Liver (tissue), 3 donors: ENCODE results near the gene F7.

Source experiments
- GABPA ChIP-seq, 2 donors: IDR thresholded peaks in 1 of 2; conservative IDR thresholded peaks in 1 of 2; 2 replicates each; pipeline ENCODE4 v1.6.1; 2016; ENCODE audit warnings: antibody characterized with exemption in 2 of 2, mild to moderate bottlenecking in 1 of 2, moderate library complexity in 1 of 2
- HNF4A ChIP-seq, 2 donors: conservative IDR thresholded peaks; 2 replicates each; pipeline ENCODE4 v1.6.1; 2016; ENCODE audit warnings: antibody characterized with exemption in 2 of 2, mild to moderate bottlenecking in 2 of 2
- JUND ChIP-seq, 2 donors: IDR thresholded peaks; 2 replicates each; pipeline ENCODE4 v1.6.1; 2016; ENCODE audit warnings: antibody characterized with exemption in 2 of 2
- RAD21 ChIP-seq, 2 donors: IDR thresholded peaks; 2 replicates each; pipeline ENCODE4 v1.6.1; 2016; ENCODE audit warnings: antibody characterized with exemption in 2 of 2, mild to moderate bottlenecking in 2 of 2
- RXRA ChIP-seq, 2 donors: IDR thresholded peaks; 2 replicates each; pipeline ENCODE4 v1.6.1; 2017 to 2018; ENCODE audit warnings: antibody characterized with exemption in 2 of 2, mild to moderate bottlenecking in 1 of 2
- SP1 ChIP-seq: IDR thresholded peaks from 2 replicates; pipeline ENCODE4 v1.6.1; 2018; ENCODE audit warnings: antibody characterized with exemption, mild to moderate bottlenecking
- TAF1 ChIP-seq: conservative IDR thresholded peaks from 2 replicates; pipeline ENCODE4 v1.6.1; 2016; ENCODE audit warnings: antibody characterized with exemption, mild to moderate bottlenecking
- YY1 ChIP-seq: IDR thresholded peaks from 2 replicates; pipeline ENCODE4 v1.6.1; 2016; ENCODE audit warnings: antibody characterized with exemption, mild to moderate bottlenecking
- TF ChIP-seq, protein P1 (sequence below): IDR thresholded peaks from 2 replicates; pipeline ENCODE4 v1.6.1; 2016; ENCODE audit warnings: antibody characterized with exemption
- TF ChIP-seq, protein P2 (sequence below): fragments of 150-350 bp; IDR thresholded peaks from 2 replicates; pipeline ENCODE4 v1.5.1; 2017; ENCODE audit warnings: improper control_type of control experiment, low read depth, low read length; ENCODE audit not compliant: missing input control
- TF ChIP-seq, protein P3 (sequence below): IDR thresholded peaks from 2 replicates; pipeline ENCODE4 v1.6.1; 2016; ENCODE audit warnings: antibody characterized with exemption, mild to moderate bottlenecking
- TF ChIP-seq, protein P4 (sequence below): IDR thresholded peaks from 2 replicates; pipeline ENCODE4 v1.6.1; 2016; ENCODE audit warnings: antibody characterized with exemption
- TF ChIP-seq, protein P5 (sequence below): IDR thresholded peaks from 2 replicates; pipeline ENCODE4 v1.6.1; 2016; ENCODE audit warnings: antibody characterized with exemption
- donor health status: healthy.
- donor health status: healthy.

DNA sequence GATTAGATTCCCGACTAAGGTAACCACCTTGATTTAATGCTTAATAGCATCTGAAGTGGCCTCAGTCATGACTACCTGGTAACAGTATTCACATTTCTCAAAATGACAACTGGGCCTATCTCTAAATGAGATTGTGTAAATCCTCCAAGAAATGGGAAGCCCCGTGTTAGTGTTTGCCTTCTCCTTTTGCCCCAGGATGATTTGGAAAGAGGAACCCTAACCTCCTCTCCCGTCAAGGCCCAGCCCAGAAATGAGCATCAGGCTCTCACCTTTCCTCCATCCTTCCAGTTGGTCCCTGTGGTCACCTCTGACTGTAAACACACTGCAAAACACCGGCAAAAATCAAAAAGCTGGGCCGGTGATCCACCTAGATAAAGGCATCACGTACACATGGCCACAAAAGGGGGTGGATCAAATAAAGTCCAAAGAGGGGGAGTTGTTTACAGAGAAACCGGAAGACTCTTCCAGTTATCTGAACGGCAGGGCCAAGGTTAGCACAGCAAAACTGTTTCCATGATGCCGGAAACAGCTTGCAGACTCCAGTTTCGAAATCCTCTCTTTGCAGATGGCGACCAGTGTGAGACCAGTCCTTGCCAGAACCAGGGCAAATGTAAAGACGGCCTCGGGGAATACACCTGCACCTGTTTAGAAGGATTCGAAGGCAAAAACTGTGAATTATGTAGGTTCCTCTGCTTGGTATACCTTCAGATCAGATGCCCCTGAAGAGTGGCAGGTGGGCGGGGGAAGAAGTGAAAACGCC, 33.4 kb downstream of the F7 start:
- TF ChIP-seq, protein P1, sequence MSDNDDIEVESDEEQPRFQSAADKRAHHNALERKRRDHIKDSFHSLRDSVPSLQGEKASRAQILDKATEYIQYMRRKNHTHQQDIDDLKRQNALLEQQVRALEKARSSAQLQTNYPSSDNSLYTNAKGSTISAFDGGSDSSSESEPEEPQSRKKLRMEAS, result peak; percentile 65
- TF ChIP-seq, protein P2, sequence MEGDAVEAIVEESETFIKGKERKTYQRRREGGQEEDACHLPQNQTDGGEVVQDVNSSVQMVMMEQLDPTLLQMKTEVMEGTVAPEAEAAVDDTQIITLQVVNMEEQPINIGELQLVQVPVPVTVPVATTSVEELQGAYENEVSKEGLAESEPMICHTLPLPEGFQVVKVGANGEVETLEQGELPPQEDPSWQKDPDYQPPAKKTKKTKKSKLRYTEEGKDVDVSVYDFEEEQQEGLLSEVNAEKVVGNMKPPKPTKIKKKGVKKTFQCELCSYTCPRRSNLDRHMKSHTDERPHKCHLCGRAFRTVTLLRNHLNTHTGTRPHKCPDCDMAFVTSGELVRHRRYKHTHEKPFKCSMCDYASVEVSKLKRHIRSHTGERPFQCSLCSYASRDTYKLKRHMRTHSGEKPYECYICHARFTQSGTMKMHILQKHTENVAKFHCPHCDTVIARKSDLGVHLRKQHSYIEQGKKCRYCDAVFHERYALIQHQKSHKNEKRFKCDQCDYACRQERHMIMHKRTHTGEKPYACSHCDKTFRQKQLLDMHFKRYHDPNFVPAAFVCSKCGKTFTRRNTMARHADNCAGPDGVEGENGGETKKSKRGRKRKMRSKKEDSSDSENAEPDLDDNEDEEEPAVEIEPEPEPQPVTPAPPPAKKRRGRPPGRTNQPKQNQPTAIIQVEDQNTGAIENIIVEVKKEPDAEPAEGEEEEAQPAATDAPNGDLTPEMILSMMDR, result no peak
- TF ChIP-seq TAF1 (no peak), HNF4A (conservative IDR thresholded peaks at IDR 0.05) (peak; percentile 78 to 80), GABPA (IDR thresholded peaks at IDR 0.05 in 1 of 2, conservative IDR thresholded peaks at IDR 0.05 in 1 of 2) (peak in 1 of 2 donors; percentile 71), JUND (IDR thresholded peaks at IDR 0.05) (peak; percentile 22 to 76), YY1 (peak; percentile 85), RAD21 (IDR thresholded peaks at IDR 0.05) (peak; percentile 20 to 36), RXRA (IDR thresholded peaks at IDR 0.05) (peak; percentile 73 to 89), SP1 (peak; percentile 81)
- TF ChIP-seq, protein P3, sequence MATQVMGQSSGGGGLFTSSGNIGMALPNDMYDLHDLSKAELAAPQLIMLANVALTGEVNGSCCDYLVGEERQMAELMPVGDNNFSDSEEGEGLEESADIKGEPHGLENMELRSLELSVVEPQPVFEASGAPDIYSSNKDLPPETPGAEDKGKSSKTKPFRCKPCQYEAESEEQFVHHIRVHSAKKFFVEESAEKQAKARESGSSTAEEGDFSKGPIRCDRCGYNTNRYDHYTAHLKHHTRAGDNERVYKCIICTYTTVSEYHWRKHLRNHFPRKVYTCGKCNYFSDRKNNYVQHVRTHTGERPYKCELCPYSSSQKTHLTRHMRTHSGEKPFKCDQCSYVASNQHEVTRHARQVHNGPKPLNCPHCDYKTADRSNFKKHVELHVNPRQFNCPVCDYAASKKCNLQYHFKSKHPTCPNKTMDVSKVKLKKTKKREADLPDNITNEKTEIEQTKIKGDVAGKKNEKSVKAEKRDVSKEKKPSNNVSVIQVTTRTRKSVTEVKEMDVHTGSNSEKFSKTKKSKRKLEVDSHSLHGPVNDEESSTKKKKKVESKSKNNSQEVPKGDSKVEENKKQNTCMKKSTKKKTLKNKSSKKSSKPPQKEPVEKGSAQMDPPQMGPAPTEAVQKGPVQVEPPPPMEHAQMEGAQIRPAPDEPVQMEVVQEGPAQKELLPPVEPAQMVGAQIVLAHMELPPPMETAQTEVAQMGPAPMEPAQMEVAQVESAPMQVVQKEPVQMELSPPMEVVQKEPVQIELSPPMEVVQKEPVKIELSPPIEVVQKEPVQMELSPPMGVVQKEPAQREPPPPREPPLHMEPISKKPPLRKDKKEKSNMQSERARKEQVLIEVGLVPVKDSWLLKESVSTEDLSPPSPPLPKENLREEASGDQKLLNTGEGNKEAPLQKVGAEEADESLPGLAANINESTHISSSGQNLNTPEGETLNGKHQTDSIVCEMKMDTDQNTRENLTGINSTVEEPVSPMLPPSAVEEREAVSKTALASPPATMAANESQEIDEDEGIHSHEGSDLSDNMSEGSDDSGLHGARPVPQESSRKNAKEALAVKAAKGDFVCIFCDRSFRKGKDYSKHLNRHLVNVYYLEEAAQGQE, result peak; percentile 81
- TF ChIP-seq, protein P4, sequence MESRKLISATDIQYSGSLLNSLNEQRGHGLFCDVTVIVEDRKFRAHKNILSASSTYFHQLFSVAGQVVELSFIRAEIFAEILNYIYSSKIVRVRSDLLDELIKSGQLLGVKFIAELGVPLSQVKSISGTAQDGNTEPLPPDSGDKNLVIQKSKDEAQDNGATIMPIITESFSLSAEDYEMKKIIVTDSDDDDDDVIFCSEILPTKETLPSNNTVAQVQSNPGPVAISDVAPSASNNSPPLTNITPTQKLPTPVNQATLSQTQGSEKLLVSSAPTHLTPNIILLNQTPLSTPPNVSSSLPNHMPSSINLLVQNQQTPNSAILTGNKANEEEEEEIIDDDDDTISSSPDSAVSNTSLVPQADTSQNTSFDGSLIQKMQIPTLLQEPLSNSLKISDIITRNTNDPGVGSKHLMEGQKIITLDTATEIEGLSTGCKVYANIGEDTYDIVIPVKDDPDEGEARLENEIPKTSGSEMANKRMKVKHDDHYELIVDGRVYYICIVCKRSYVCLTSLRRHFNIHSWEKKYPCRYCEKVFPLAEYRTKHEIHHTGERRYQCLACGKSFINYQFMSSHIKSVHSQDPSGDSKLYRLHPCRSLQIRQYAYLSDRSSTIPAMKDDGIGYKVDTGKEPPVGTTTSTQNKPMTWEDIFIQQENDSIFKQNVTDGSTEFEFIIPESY, result peak; percentile 74
- TF ChIP-seq, protein P5, sequence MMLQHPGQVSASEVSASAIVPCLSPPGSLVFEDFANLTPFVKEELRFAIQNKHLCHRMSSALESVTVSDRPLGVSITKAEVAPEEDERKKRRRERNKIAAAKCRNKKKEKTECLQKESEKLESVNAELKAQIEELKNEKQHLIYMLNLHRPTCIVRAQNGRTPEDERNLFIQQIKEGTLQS, result no peak
